ENCODE measurements around the gene EXOC1L.
"Not testable (repeated sequence)": the region's sequence is repeated elsewhere in the genome, so short reads cannot be mapped to it uniquely, and the experiment has no call there.

Gene EXOC1L

DNA sequence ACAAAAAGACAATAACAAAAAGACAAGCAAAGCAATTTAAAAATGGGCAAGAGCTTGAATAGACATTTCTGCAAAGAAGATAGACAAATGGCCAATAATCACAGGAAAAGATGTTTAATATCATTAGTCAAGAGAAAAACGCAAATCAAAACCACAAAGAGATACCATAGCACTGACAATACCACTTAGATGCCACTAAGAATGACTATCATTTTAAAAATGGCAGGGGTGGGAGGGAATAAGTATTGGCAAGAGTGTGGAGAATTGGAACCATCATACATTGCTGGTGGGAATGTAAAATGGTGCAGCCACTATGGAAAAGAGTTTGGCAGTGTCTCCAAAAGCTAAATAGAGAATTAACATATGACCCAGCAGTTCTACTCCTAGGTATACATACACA is 18.8 kb downstream of the EXOC1L start:
- DNase-seq (ENCODE audit: low spot score): no peak

DNA sequence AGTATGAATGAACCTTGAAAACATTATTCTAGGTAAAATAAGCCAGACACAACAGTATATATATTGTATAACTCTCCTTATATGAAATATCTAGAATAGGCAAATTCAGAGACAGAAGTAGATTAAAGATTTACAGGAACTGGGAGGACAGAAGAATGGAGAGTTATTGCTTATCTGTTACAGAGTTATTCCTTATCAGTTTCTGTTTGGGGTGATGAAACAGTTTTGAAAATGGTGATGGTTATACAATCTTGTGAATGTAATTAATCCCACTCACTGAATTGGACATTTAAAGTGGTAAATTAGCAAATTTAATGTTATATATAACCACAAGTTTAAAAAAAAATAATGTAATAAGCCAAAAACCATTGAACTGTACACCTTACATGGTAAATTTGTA is 19.4 kb downstream of the EXOC1L start:
- no peak for DNase-seq (ENCODE audit: low spot score)

DNA sequence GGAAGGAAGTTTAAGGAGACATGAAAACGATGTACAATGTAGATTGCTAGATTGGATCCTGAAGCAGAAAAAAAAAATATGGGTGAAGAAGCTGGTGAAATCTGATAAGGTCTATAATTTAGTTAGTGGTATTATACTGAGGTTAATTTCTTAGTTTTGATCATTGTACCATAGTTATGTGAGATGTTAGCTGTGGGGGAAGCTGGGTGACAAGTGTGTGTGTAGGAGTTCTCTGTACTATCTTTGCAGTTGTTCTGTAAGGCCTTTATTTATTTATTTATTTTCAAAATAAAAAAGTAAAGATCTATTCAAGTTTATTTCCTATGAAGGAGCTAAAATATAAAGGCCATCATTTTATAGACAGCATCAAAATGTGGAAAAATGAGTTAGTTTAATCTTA is 21.4 kb downstream of the EXOC1L start:
- DNase-seq (ENCODE audit: low spot score): no peak

DNA sequence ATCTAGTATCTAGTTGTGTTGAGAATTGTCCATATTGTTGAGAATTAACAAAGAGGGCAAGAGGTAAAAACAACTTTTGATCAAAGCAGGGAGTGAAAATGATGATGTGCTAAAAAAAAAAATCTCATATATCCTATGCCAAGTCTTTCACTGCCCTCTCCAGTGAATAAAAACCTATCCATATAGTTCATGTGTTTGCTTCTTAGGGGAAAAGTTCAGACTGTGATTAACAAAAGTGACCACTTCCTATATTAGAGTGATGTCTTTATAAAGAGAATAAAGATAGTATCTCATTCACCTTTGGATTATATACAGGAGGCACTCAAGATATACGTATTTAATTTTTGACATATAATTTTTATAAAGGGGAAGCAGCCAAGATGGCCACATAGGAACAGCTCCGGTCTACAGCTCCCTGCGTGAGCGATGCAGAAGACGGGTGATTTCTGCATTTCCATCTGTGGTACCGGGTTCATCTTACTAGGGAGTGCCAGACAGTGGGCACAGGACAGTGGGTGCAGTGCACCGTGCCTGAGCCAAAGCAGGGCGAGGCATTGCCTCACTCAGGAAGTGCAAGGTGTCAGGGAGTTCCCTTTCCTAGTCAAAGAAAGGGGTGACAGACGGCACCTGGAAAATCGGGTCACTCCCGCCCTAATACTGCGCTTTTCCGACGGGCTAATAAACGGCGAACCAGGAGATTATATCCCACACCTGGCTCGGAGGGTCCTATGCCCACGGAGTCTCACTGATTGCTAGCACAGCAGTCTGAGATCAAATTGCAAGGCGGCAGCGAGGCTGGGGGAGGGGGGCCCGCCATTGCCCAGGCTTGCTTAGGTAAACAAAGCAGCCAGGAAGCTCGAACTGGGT is 22.0 kb downstream of the EXOC1L start:
- DNase-seq (ENCODE audit: low spot score): not testable (repeated sequence)

DNA sequence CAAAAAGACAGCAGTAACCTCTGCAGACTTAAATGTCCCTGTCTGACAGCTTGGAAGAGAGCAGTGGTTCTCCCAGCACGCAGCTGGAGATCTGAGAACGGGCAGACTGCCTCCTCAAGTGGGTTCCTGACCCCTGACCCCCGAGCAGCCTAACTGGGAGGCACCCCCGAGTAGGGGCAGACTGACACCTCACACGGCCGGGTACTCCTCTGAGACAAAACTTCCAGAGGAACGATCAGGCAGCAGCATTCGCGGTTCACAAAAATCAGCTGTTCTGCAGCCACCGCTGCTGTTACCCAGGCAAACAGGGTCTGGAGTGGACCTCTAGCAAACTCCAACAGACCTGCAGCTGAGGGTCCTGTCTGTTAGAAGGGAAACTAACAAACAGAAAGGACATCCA is 22.7 kb downstream of the EXOC1L start:
- DNase-seq (ENCODE audit: low spot score): not testable (repeated sequence)

DNA sequence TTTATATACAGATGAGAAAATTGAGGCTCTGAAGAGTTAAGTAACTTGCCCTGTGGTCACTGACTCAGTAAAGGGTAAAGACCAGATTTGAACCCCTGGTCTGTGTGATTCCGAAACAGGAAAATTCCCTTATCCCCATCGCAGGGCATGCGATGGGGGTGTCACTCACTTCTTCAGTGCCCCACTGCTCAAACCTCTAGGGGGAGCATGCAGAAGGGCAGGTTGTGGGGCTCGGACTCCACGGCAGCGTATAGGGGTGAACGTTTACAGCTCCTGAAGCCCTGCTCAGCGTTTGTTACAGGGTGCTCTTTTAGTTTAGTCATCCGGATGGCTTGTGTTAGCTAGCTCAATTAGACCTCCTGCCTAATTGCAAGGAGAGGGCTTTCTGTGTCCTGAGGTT is 30.1 kb downstream of the EXOC1L start:
- DNase-seq (ENCODE audit: low spot score): no peak

DNA sequence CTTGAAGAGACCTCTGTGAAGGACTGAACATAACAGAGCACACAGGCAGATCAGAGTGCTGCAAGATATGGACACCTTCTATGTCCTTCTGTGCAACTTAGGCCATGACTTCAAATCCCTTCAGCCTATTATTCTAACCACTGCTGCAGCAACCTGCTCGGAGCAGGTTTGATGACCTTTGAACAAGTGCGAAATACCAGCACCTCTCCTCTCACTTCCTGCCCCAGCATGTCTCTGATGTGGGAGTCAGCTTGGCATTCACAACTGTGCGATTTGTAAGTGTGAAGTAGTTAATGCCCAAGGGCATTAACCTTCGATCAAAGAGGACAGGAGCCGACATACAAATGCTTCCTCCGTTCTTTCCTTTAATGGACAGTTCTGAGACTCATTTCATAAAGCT is 32.3 kb downstream of the EXOC1L start:
- DNase-seq (ENCODE audit: low spot score): peak; percentile 83

DNA sequence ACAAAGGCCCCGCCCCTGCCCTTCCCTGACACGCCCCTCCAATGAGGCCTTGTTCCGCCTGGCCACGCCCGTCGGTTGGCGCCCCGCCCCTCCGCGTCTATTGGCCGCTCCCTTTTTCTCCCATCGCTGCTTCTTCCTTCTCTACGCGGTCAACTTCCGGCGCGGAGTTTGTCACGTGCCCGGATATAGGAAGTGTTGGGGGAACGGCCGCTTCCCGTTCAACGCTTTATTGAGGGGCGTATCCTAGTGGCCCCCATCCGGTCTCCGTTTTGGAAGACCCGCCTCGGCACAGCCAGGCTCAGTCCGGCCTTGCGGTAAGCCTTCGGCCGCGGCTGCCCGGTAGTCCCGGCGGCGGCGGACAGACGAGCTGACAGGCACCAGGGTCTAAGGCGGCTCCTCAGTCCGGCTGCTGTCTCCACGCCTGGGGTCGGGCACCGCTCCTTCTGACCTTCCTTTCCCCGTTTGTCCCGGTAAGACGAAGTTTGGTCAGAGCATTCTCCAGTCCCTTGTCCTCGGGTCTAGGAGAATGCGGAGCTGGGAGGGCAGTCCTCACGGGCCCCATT is 34.0 kb downstream of the EXOC1L start, which contains the start of gene EXOC1:
EXOC1 (plus strand) TSS at position 165 of the 563 bp plus-strand sequence. CDS start 4,676 bp downstream, outside the sequence.
- peak; percentile 94 for DNase-seq (ENCODE audit: low spot score)

DNA sequence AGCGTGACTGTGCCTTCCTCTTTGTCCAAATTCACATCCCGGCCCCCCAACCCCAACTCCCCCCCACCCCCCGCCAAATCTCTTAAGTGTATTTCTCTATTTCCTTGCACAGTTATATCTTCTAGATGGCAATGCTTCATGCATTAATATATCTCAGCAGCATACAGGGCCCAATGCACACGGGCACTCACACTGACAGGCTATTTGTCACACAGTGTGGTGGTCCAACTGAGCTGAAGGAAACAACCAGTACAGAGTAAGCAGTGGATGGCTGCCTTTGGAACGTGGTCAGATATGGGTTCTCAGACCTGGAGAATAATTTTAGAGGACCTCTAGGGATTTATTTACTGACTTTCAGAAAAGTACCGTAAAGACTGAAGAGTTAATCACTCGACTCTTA is 34.5 kb downstream of the EXOC1L start:
- DNase-seq (ENCODE audit: low spot score): no peak

DNA sequence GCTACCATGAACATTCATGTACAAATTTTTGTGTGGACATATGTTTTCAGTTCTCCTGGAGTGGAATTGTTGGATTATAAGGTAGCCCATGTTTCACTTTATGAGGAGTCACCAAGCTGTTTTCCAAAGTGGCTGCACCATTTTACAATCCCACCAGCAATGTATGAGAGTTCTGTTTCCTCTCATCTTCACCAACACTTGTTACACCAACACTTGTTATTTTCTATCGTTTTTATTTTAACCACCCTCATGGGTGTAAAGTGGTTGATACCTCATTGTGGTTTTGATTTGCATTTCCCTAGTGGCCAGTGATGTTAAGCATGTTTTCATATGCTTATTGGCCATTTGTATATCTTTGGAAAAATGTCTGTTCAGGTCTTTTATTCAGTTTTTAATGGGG is 38.0 kb downstream of the EXOC1L start:
- no peak for DNase-seq (ENCODE audit: low spot score)

DNA sequence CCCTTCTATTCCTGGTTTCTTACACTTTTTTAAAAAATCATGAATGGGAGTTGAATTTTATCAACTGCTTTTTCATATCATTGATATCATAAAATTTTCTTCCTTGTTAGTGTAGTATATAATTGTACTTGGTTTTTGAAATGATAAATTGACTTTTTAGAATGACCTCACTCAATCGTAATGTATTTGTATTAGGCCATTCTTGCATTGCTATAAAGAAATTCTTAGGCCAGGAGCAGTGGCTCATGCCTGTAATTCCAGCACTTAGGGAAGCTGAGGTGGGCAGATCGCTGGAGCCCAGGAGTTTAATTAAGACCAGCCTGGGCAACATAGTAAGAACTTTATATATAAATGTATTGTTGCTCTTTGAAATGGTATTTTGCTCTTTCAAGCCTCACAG is 40.1 kb downstream of the EXOC1L start:
- DNase-seq (ENCODE audit: low spot score): no peak

DNA sequence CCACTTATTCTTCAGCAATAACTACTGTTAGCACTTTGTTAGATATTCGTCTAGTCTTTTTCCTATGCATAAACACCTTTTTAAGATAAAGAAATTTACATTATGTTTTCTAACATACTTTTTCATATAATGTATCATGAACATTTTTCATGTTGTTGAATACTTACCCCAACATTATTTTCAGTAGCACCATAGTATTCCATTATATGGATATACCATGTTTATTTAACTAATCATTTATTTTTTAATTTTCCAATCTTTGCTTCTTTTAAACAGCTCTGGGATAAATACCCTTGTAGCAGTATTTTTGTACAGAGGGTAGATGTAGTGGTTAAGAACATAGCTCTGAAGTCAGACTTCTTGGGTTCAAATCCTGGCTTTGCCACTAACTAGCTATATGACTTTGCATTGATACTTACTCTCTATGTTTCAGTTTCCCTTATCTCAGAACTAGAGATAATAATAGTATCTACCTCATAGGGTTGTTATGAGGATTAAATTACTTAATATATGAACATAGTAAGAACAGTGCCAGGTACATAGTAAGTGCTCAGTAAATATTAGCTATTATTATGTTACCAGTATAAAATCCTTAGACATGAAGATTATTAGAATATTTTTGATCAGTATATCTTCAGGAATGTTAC is 45.1 kb downstream of the EXOC1L start:
- DNase-seq (ENCODE audit: low spot score): no peak

DNA sequence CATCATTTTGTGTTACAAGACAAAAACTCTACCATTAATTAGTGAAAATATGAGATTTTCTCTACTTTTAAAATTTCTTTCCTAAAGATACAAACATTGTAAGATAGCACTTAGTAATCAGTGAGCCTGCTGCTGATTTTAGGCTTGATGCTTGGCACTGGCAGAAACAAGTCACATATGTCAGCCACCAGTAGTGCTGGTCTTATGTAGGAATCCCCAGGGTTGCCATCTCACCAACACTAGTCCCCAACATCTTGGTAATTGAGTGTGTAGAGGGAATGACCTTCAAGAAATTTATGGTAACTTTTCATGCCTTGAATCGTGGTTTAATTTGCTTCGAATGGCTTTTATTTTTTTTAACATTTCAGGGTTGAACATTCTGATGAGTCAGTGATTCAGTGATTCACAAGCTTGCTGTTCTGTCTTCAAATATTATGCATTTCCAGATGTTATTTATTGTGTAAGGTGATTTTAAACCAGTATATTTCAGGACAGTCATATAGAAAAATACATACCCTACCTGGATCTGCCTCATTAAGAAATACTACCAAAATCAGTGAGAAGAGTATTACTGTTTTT is 45.7 kb downstream of the EXOC1L start:
- no peak for DNase-seq (ENCODE audit: low spot score)

DNA sequence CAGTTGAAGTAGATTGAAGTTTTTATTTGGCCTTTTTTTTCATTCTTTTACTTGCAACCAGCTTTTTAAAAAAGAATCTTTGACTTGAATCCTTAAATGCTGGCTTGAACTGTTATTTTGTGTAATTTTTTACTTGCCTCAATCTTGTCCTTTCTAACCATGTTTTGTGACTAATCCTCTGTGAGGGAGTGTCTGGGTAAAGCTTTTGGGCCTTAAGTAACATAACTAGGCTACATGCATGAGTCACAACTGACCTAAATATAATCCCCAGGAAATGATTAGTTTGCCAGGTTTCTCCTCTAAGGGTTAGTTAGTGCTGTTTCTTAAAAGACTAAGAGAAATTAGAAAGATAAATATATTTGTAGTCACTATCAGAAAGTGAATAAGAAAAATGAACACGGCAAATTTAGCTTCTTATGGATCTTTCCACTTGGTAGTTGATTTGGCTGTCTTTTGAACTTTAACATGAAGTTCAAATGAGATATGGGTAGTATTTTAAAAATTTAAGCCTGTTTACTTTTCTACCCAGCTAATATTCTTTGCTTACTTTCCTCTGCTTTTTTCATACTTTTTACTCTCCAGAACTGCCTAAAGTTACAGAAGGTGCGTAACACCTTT is 46.8 kb downstream of the EXOC1L start:
- DNase-seq (ENCODE audit: low spot score): peak; percentile 45

DNA sequence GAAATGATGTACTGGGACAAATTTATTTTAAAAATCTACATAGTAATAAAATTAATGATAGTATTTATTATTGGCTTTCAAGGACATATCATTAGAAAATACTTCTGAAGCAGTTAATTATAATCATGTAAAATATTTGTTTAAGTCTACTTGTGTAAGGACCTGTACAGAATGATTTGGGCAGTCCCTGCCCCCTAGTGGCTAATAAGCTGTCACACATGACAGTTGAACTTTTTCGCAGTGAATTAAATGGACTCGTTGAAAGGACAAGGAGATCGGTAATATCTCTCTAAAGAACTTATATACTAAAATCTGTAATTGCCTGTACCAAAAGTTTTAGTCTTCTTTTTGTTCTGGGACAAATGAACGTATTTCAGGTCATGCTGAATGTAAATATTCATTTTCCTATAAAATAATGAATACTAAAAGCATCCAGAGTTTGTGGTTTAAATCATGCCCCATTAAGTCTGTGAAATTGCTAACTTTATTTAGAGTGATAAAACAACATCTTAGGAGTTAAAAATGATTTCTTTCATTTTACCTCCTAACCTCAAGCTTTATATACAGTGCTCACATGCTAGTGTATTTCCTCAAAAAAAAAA is 47.5 kb downstream of the EXOC1L start:
- peak; percentile 72 for DNase-seq (ENCODE audit: low spot score)

DNA sequence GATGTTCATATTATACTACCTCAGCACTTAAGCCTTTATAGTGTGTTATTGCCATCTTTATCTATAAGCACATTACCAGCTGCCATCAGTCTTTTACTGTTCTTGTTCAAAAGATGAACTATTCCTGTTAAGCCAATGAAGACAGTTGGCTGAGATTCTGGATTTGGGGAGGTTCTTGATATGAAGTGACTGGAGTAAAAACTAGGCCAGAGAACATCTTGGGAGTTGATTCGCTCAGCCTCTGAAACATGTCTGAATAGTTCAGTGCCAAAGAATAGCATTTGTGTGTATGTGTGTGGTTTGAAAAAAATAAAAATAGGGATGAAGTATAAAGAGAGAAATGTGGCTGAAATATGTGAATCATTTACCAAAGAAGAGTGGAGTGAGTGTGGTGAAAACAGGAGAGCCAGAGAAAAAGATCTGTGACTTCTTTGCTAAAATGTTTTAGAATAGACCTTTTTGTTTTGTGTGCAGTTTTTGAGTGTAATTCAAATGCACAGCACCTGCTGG is 49.0 kb downstream of the EXOC1L start:
- DNase-seq (ENCODE audit: low spot score): no peak

DNA sequence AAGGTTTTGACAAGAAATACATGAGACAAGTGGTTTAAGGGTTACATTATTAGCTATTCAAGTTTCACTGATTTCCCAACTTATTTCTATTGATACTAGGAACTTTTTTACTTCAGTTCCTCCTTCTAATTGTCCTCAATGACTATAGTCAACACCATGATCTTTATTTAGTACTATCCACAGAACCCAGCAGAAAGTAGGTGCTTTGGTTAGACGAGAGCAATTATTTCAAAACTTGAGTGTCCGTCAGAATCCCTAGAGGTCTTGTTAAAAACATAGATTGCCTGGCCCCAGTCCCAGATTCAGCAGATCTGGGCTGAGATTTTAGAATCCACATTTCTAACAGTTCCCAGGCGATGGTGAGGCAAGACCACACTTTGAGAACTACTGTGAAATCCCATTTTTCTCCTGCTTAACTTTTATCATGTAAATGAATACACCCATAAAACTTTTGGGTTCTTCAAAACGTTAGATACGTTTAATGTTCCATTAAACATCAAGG is 51.8 kb downstream of the EXOC1L start:
- DNase-seq (ENCODE audit: low spot score): no peak

DNA sequence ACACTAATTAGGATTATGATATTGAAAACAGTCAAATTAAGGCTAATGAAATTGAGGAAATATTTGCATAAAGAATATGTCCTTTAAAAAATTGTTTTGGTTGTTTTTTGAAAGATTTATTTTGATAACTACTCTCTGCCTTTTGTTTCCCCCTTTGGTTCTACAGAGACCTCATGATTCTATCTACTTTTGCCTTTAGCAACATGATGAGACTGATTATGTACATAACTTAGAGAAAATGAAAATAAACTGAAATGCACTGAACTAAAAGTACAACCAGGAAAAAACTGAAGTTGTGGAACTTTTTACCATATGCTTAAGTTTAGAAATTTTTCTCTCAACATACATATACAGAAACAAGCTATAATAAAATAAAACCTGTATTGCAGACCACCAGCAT is 55.2 kb downstream of the EXOC1L start:
- DNase-seq (ENCODE audit: low spot score): no peak

DNA sequence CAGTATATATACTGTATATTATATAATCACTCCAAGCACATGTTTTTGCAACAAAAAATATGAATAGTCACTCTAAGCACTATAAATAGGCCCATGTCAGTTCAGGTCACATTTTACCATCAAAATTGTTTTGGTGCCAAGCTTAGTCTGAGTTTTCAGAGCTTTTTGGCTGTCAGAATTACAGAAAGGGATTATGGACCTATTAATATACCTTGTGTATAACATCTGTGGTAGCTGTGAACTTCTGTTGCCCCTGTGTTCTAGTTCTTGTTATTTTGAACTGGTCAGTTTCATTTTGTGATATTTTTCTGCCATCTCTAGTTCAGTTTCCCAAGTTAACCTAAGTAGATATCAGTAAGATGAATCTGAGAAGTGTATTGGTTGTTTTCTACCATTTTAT is 56.8 kb downstream of the EXOC1L start:
- DNase-seq (ENCODE audit: low spot score): no peak

DNA sequence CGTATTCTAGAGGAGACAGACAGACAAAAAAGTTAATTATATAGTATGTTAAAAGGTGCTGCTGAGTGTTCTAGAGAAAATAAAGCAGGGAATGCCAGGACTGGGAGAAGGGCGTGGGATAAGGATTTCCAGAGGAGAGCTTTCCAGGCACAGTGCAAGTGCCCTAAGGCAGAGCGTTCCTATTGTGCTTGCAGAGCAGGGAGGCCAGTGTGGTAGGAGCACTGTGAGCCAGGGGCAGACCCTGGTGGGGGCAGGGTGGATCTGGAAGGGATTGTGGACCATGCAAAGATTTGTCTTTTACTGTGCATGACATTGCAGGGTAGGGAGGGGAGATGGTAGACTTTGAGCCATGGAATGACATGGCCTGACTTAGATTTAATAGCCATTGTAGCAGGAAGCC is 59.6 kb downstream of the EXOC1L start:
- DNase-seq (ENCODE audit: low spot score): no peak

DNA sequence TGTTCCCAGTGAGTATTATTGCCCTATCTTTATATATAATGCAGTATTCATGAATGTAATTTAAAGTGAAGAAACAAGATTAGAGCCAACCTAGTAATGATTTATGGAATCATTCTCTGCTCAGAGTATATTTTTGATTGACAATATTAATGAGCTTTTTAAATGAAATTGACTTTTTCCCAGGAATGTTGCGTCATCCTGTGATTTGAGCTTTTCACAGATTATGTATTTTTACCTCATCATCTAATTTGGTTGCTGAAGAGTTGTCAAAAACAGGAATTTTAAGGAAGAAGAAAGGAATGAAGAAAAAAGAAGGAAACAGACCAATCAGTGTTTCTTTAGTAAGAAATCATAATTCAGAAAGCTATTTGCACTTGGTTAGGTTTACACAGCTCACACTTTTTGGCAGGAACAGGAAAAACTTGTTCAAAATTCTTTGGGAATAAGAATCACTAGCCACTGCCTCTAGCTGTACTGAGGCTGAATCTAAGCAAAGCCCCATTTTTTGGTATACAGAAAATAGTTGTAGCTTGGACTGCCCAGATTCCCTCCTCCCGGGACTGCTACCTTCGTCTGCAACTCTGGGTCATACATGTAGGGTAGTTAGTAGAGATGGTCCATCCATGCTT is 61.2 kb downstream of the EXOC1L start:
- DNase-seq (ENCODE audit: low spot score): no peak
